ENCODE data around the gene CDC73.
A peak's percentile ranks its signal among the peaks of the same experiment; 100 is the strongest.
"Not testable (repeated sequence)": the region's sequence is repeated elsewhere in the genome, so short reads cannot be mapped to it uniquely, and the experiment has no call there.

CDC73 gene

GRCh38 chr1:193237381-193237978 lies 115.6 kb downstream of the CDC73 start:
- FAIRE-seq = no peak

- peak; percentile 34 for FAIRE-seq
Observed at GRCh38 chr1:193240609-193241008, 118.8 kb downstream of the CDC73 start.

GRCh38 chr1:193241132-193241827 lies 119.4 kb downstream of the CDC73 start:
- FAIRE-seq = no peak

GRCh38 chr1:193242000-193242399 lies 120.2 kb downstream of the CDC73 start:
- no peak for FAIRE-seq

- no peak for FAIRE-seq
Observed at GRCh38 chr1:193249187-193249586, 127.4 kb downstream of the CDC73 start.

GRCh38 chr1:193251950-193252349 lies 130.1 kb downstream of the CDC73 start:
- no peak for FAIRE-seq

GRCh38 chr1:193256019-193256418 lies 134.2 kb downstream of the CDC73 start:
- no peak for FAIRE-seq

- FAIRE-seq = no peak
Observed at GRCh38 chr1:193259636-193260035, 137.8 kb downstream of the CDC73 start.

GRCh38 chr1:193260056-193260745 lies 138.4 kb downstream of the CDC73 start:
- FAIRE-seq = no peak

- peak; percentile 73 for FAIRE-seq
Observed at GRCh38 chr1:193260896-193261295, 139.1 kb downstream of the CDC73 start.

GRCh38 chr1:193262661-193263060 lies 140.8 kb downstream of the CDC73 start:
- no peak for FAIRE-seq

GRCh38 chr1:193264313-193265065 lies 142.7 kb downstream of the CDC73 start:
- no peak for FAIRE-seq

- no peak for FAIRE-seq
Observed at GRCh38 chr1:193265716-193266115, 143.9 kb downstream of the CDC73 start.

- FAIRE-seq = not testable (repeated sequence)
Observed at GRCh38 chr1:193266794-193267193, 145.0 kb downstream of the CDC73 start.

- no peak for FAIRE-seq
Observed at GRCh38 chr1:193270996-193271395, 149.2 kb downstream of the CDC73 start.

- FAIRE-seq = no peak
Observed at GRCh38 chr1:193275773-193276172, 153.9 kb downstream of the CDC73 start.

GRCh38 chr1:193278968-193279367 lies 157.1 kb downstream of the CDC73 start:
- no peak for FAIRE-seq

- no peak for FAIRE-seq
Observed at GRCh38 chr1:193281894-193282293, 160.1 kb downstream of the CDC73 start.

- FAIRE-seq = no peak
Observed at GRCh38 chr1:193283016-193283415, 161.2 kb downstream of the CDC73 start.

GRCh38 chr1:193284219-193284618 lies 162.4 kb downstream of the CDC73 start:
- no peak for FAIRE-seq

GRCh38 chr1:193285641-193286040 lies 163.8 kb downstream of the CDC73 start:
- no peak for FAIRE-seq

GRCh38 chr1:193288548-193289080 lies 166.8 kb downstream of the CDC73 start:
- not testable (repeated sequence) for FAIRE-seq

- no peak for FAIRE-seq
Observed at GRCh38 chr1:193293726-193294125, 171.9 kb downstream of the CDC73 start.
